ENCODE results near the gene SCN2A. TPM values are rescaled to one million over a fixed set of nuclear protein-coding genes. Genes with fewer than 3 reads are reported as not detected.

Gene SCN2A
- total RNA-seq, 1 experiment from 2014 or later = 0.39 TPM

DNA sequence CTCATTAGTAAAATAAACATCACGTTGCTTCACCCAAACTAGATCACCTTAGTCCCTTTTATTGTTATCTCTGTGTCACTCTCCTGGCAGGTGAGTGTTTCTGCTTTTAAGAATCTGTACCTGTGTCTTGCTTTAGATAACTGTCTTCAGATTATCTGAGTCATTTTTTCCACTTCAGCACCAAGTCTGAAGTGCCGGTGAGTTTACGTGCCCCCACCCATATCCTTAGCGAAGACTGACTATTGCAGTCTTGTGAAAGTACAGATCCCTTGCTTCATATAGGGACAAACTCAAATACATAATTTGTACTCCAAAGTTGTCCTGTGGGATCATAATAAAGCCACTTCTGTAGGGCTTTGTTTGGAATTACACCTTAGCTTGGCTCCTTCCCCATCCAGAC, 41.1 kb downstream of the SCN2A start:
- ChIA-PET POLR2A (no interaction called here), CTCF (no interaction called here)
- Mint-ChIP-seq H3K27me3 (ENCODE audit: low read depth) (no peaks in the 10 kb centered on the region), H3K36me3 (no peaks in the 10 kb centered on the region), H3K4me1 (peaks cover 5% of the 10 kb centered on the region; the same call in 1 of the 2 replicates), H3K27ac (no peak overlapping the region), H3K9me3 (peaks cover 9% of the 10 kb centered on the region), H3K4me3 (no peak overlapping the region)
- TF ChIP-seq ZNF425 (CRISPR knock-in tag; conservative IDR thresholded peaks at IDR 0.05) = no peak
- TF ChIP-seq, protein P1, sequence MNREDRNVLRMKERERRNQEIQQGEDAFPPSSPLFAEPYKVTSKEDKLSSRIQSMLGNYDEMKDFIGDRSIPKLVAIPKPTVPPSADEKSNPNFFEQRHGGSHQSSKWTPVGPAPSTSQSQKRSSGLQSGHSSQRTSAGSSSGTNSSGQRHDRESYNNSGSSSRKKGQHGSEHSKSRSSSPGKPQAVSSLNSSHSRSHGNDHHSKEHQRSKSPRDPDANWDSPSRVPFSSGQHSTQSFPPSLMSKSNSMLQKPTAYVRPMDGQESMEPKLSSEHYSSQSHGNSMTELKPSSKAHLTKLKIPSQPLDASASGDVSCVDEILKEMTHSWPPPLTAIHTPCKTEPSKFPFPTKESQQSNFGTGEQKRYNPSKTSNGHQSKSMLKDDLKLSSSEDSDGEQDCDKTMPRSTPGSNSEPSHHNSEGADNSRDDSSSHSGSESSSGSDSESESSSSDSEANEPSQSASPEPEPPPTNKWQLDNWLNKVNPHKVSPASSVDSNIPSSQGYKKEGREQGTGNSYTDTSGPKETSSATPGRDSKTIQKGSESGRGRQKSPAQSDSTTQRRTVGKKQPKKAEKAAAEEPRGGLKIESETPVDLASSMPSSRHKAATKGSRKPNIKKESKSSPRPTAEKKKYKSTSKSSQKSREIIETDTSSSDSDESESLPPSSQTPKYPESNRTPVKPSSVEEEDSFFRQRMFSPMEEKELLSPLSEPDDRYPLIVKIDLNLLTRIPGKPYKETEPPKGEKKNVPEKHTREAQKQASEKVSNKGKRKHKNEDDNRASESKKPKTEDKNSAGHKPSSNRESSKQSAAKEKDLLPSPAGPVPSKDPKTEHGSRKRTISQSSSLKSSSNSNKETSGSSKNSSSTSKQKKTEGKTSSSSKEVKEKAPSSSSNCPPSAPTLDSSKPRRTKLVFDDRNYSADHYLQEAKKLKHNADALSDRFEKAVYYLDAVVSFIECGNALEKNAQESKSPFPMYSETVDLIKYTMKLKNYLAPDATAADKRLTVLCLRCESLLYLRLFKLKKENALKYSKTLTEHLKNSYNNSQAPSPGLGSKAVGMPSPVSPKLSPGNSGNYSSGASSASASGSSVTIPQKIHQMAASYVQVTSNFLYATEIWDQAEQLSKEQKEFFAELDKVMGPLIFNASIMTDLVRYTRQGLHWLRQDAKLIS (CRISPR knock-in tag; IDR thresholded peaks at IDR 0.05; ENCODE audit: borderline replicate concordance) = no peak
- DNase-seq (ENCODE audit: low spot score) (no peak), ATAC-seq (no peak)

DNA sequence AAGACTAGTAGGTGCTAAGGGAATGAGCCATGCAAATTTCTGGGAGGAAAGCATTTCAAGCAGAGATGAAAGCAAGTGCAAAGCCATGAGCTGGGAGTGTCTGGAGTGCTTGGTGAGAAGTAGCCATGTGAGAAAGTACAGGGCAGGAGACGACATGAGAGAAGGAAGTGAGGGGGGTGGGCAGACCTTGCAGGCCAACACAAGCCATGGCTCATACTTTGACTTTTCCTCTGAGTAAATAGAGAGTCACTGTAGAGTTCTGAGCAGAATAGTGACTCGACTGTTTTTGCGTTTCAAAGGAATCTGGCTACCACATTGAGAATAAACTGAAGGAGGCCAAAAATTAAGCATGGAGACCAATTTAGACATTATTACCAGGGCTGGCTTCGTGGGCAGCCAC, 42.2 kb downstream of the SCN2A start:
- POLR2A ChIA-PET = no interaction called here
- no peak for TF ChIP-seq TP53 (CRISPR knock-in tag; IDR thresholded peaks at IDR 0.05)
- no peak for TF ChIP-seq SOX15 (CRISPR knock-in tag; IDR thresholded peaks at IDR 0.05)
- TF ChIP-seq ZBTB21 (CRISPR knock-in tag; IDR thresholded peaks at IDR 0.05; ENCODE audit: borderline replicate concordance) = no peak
- TF ChIP-seq KAT7 (CRISPR knock-in tag; IDR thresholded peaks at IDR 0.05; ENCODE audit: borderline replicate concordance) = no peak
- TF ChIP-seq, protein P2, sequence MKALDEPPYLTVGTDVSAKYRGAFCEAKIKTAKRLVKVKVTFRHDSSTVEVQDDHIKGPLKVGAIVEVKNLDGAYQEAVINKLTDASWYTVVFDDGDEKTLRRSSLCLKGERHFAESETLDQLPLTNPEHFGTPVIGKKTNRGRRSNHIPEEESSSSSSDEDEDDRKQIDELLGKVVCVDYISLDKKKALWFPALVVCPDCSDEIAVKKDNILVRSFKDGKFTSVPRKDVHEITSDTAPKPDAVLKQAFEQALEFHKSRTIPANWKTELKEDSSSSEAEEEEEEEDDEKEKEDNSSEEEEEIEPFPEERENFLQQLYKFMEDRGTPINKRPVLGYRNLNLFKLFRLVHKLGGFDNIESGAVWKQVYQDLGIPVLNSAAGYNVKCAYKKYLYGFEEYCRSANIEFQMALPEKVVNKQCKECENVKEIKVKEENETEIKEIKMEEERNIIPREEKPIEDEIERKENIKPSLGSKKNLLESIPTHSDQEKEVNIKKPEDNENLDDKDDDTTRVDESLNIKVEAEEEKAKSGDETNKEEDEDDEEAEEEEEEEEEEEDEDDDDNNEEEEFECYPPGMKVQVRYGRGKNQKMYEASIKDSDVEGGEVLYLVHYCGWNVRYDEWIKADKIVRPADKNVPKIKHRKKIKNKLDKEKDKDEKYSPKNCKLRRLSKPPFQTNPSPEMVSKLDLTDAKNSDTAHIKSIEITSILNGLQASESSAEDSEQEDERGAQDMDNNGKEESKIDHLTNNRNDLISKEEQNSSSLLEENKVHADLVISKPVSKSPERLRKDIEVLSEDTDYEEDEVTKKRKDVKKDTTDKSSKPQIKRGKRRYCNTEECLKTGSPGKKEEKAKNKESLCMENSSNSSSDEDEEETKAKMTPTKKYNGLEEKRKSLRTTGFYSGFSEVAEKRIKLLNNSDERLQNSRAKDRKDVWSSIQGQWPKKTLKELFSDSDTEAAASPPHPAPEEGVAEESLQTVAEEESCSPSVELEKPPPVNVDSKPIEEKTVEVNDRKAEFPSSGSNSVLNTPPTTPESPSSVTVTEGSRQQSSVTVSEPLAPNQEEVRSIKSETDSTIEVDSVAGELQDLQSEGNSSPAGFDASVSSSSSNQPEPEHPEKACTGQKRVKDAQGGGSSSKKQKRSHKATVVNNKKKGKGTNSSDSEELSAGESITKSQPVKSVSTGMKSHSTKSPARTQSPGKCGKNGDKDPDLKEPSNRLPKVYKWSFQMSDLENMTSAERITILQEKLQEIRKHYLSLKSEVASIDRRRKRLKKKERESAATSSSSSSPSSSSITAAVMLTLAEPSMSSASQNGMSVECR (CRISPR knock-in tag; IDR thresholded peaks at IDR 0.05; ENCODE audit: borderline replicate concordance) = no peak
- no peak for TF ChIP-seq GRHL2 (CRISPR knock-in tag; IDR thresholded peaks at IDR 0.05; ENCODE audit: insufficient replicate concordance, severe bottlenecking)
- TF ChIP-seq, protein P3, sequence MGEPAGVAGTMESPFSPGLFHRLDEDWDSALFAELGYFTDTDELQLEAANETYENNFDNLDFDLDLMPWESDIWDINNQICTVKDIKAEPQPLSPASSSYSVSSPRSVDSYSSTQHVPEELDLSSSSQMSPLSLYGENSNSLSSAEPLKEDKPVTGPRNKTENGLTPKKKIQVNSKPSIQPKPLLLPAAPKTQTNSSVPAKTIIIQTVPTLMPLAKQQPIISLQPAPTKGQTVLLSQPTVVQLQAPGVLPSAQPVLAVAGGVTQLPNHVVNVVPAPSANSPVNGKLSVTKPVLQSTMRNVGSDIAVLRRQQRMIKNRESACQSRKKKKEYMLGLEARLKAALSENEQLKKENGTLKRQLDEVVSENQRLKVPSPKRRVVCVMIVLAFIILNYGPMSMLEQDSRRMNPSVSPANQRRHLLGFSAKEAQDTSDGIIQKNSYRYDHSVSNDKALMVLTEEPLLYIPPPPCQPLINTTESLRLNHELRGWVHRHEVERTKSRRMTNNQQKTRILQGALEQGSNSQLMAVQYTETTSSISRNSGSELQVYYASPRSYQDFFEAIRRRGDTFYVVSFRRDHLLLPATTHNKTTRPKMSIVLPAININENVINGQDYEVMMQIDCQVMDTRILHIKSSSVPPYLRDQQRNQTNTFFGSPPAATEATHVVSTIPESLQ (CRISPR knock-in tag; IDR thresholded peaks at IDR 0.05) = no peak
- TF ChIP-seq, protein P4, sequence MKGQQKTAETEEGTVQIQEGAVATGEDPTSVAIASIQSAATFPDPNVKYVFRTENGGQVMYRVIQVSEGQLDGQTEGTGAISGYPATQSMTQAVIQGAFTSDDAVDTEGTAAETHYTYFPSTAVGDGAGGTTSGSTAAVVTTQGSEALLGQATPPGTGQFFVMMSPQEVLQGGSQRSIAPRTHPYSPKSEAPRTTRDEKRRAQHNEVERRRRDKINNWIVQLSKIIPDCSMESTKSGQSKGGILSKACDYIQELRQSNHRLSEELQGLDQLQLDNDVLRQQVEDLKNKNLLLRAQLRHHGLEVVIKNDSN (CRISPR knock-in tag; IDR thresholded peaks at IDR 0.05) = no peak
- no peak for TF ChIP-seq NR2C2 (CRISPR knock-in tag; IDR thresholded peaks at IDR 0.05)
- TF ChIP-seq MXD4 (CRISPR knock-in tag; IDR thresholded peaks at IDR 0.05; ENCODE audit: borderline replicate concordance) = no peak
- TF ChIP-seq ERG (CRISPR knock-in tag; IDR thresholded peaks at IDR 0.05) = no peak
- TF ChIP-seq MAX (CRISPR knock-in tag; IDR thresholded peaks at IDR 0.05) = no peak
- no peak for TF ChIP-seq E2F5 (CRISPR knock-in tag; IDR thresholded peaks at IDR 0.05)
- Mint-ChIP-seq H3K36me3 (no peaks in the 10 kb centered on the region), H3K4me1 (peaks cover 5% of the 10 kb centered on the region; the same call in 1 of the 2 replicates), H3K9me3 (peaks cover 7% of the 10 kb centered on the region), H3K27me3 (ENCODE audit: low read depth) (no peaks in the 10 kb centered on the region), H3K27ac (no peak overlapping the region), H3K4me3 (no peak overlapping the region)
- no peak for ATAC-seq
- no peak for DNase-seq (ENCODE audit: low spot score)
- CTCF ChIA-PET = interaction anchor here (1.0 kb wide), 1 partner anchor 12 kb away, joined by 4 read pairs; no protein-coding TSS in a partner anchor

Measured in WTC11 (cell line).